Progenitor cell of endocrine pancreas (in vitro differentiated cells): ENCODE data around the gene INSL3. TPM values are rescaled to one million over a fixed set of nuclear protein-coding genes. Genes with fewer than 3 reads are reported as not detected.
A peak's percentile ranks its signal among the peaks of the same experiment; 100 is the strongest.

ENCODE experiments used
- DNase-seq: peaks from one replicate; pipeline ENCODE4 v3.0.0; 2021; ENCODE audit warnings: low spot score; ENCODE audit not compliant: unreplicated experiment
- H3K27ac Mint-ChIP-seq: 2 replicates; pipeline ENCODE4 v1.8.0; 2021; ENCODE audit warnings: mild to moderate bottlenecking, moderate library complexity, mixed read lengths
- H3K27me3 Mint-ChIP-seq: 2 replicates; pipeline ENCODE4 v1.8.0; 2021; ENCODE audit warnings: mixed read lengths
- H3K36me3 Mint-ChIP-seq: 2 replicates; pipeline ENCODE4 v1.8.0; 2022; ENCODE audit warnings: mixed read lengths; ENCODE audit not compliant: insufficient read depth
- H3K4me1 Mint-ChIP-seq: 2 replicates; pipeline ENCODE4 v1.8.0; 2021; ENCODE audit warnings: low read depth, mixed read lengths
- H3K4me3 Mint-ChIP-seq: 2 replicates; pipeline ENCODE4 v1.8.0; 2021; ENCODE audit warnings: low read depth, mild to moderate bottlenecking, moderate library complexity, mixed read lengths
- H3K9me3 Mint-ChIP-seq: 2 replicates; pipeline ENCODE4 v1.8.0; 2021; ENCODE audit warnings: low read depth, mixed read lengths
- CTCF ChIP-seq: fragments of 200-600 bp; sonication (generic); IDR thresholded peaks from one replicate; pipeline ENCODE4 v1.5.0; 2021; ENCODE audit warnings: antibody characterized with exemption, mild to moderate bottlenecking; ENCODE audit not compliant: unreplicated experiment
- total RNA-seq: library from RNA; stranded (reverse); gene quantifications from 2 replicates; pipeline ENCODE4 v1.2.1, GENCODE V29; 2021

The INSL3 gene
- total RNA-seq, 1 donor from 2014 or later = not detected

GRCh38 chr19:17842663-17843291 is 21.5 kb upstream of the INSL3 start:
- peaks cover 63% of the 10 kb centered on the region for H3K27me3 Mint-ChIP-seq
- H3K4me1 Mint-ChIP-seq = peaks cover 1% of the 10 kb centered on the region
- no peak overlapping the region for H3K4me3 Mint-ChIP-seq
- no peak overlapping the region for H3K27ac Mint-ChIP-seq
- no peak for DNase-seq
- no peaks in the 10 kb centered on the region for H3K36me3 Mint-ChIP-seq
- no peak for TF ChIP-seq CTCF
- no peaks in the 10 kb centered on the region for H3K9me3 Mint-ChIP-seq

GRCh38 chr19:17841810-17842662 is 20.7 kb upstream of the INSL3 start:
- Mint-ChIP-seq H3K27me3 (peaks cover 64% of the 10 kb centered on the region), H3K36me3 (no peaks in the 10 kb centered on the region), H3K4me1 (peaks cover 1% of the 10 kb centered on the region), H3K9me3 (no peaks in the 10 kb centered on the region), H3K4me3 (no peak overlapping the region), H3K27ac (no peak overlapping the region)
- DNase-seq = peak; percentile 50
- TF ChIP-seq CTCF = no peak

GRCh38 chr19:17841371-17841809 is 20.1 kb upstream of the INSL3 start:
- H3K36me3 Mint-ChIP-seq = no peaks in the 10 kb centered on the region
- no peak for DNase-seq
- H3K27ac Mint-ChIP-seq = no peak overlapping the region
- no peaks in the 10 kb centered on the region for H3K9me3 Mint-ChIP-seq
- H3K4me1 Mint-ChIP-seq = peaks cover 1% of the 10 kb centered on the region
- H3K4me3 Mint-ChIP-seq = no peak overlapping the region
- no peak for TF ChIP-seq CTCF
- peaks cover 68% of the 10 kb centered on the region for H3K27me3 Mint-ChIP-seq

GRCh38 chr19:17840019-17840418 is 18.7 kb upstream of the INSL3 start:
- Mint-ChIP-seq H3K4me1 (peaks cover 1% of the 10 kb centered on the region), H3K4me3 (no peak overlapping the region), H3K27me3 (peaks cover 76% of the 10 kb centered on the region), H3K27ac (no peak overlapping the region), H3K9me3 (no peaks in the 10 kb centered on the region), H3K36me3 (no peaks in the 10 kb centered on the region)
- no peak for DNase-seq
- no peak for TF ChIP-seq CTCF

- Mint-ChIP-seq H3K4me3 (no peak overlapping the region), H3K9me3 (no peaks in the 10 kb centered on the region), H3K36me3 (no peaks in the 10 kb centered on the region), H3K27me3 (peaks cover 56% of the 10 kb centered on the region), H3K4me1 (peaks cover 1% of the 10 kb centered on the region), H3K27ac (no peak overlapping the region)
- no peak for DNase-seq
- TF ChIP-seq CTCF = no peak
Measured at GRCh38 chr19:17837972-17838371, 16.7 kb upstream of the INSL3 start.
